PC-3 (cell line): ENCODE measurements around the gene ZMIZ1.

Source experiments
- EZH2 ChIP-seq: fragments of 300-600 bp; sonication (generic); IDR thresholded peaks from one replicate; pipeline ENCODE4 v1.6.1; 2017; ENCODE audit warnings: antibody characterized with exemption, mild to moderate bottlenecking, low read length; ENCODE audit not compliant: unreplicated experiment
- TF ChIP-seq, protein P1 (sequence below): fragments of 300-600 bp; sonication (generic); conservative IDR thresholded peaks from 2 replicates; pipeline ENCODE4 v1.5.1; 2017; ENCODE audit warnings: antibody characterized with exemption, low read depth, mild to moderate bottlenecking, low read length

DNA sequence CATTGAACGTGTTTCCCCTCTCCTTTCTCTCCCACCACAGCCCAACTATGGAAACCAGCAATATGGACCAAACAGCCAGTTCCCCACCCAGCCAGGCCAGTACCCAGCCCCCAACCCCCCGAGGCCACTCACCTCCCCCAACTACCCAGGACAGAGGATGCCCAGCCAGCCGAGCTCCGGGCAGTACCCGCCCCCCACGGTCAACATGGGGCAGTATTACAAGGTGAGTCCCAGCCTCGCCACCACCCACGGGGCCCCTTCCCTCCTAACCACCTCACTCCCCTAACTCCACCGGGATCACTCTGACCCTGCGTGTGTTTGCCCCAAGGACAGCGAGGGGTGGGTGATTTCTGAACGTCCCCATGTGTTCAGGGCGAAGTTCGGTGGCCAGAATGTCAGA lies 227.7 kb downstream of the ZMIZ1 start:
- TF ChIP-seq, protein P1, sequence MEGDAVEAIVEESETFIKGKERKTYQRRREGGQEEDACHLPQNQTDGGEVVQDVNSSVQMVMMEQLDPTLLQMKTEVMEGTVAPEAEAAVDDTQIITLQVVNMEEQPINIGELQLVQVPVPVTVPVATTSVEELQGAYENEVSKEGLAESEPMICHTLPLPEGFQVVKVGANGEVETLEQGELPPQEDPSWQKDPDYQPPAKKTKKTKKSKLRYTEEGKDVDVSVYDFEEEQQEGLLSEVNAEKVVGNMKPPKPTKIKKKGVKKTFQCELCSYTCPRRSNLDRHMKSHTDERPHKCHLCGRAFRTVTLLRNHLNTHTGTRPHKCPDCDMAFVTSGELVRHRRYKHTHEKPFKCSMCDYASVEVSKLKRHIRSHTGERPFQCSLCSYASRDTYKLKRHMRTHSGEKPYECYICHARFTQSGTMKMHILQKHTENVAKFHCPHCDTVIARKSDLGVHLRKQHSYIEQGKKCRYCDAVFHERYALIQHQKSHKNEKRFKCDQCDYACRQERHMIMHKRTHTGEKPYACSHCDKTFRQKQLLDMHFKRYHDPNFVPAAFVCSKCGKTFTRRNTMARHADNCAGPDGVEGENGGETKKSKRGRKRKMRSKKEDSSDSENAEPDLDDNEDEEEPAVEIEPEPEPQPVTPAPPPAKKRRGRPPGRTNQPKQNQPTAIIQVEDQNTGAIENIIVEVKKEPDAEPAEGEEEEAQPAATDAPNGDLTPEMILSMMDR: no peak
- TF ChIP-seq EZH2: no peak
